Measurements from ENCODE around the gene BLVRA. TPM values are rescaled to one million over a fixed set of nuclear protein-coding genes. Genes with fewer than 3 reads are reported as not detected.

Gene BLVRA
- total RNA-seq, 3 donors from 2014 or later, result 56.9 to 80.6 (median 62.9) TPM

DNA sequence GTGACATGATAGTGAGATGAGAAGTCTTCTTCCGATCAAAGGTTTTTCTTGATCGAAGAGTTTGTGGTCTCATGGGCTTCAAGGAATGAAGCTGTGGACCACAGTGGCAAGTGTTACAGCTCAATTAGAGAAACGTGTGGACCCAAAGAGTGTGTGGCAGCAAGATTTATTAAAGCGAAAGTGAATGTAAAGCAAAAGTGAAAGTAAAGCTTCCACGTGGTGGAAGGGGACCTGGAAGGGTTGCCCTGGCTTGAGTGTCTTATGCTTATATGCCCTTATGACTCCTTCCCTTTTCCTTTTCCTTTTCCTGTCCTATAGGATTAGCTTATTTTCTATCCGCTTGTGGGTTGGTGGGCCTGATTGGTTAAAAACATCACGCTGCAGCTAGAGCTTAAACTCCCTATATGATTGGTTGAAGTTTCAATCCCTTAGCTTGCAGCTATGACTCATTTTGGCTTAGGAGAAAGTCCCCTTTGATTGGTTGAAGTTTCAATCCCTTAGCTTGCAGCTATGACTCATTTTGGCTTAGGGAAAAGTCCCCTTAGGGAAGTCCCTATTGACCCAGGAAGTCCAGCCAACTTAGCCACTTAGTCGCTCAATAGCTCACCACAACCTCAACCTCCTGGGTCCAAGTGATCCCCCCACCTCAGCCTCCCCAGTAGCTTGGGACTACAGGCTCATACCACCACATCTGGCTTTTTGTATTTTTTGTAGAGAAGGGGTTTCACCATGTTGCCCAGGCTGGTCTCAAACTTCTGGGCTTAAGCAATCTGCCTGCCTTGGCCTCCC, 76.2 kb downstream of the BLVRA start:
- DNase-seq (ENCODE audit: low spot score in 2 of 2), result no peak
- no peak overlapping the region for H3K27ac ChIP-seq
- H3K36me3 ChIP-seq, result no peaks in the 10 kb centered on the region
- intact Hi-C loops (cut with DNase I; ENCODE audit: low total_unique reads), result no loop called here
- peak overlapping the region in 2 of 3 donors; percentile 22 to 52 for H3K4me3 ChIP-seq
- no peaks in the 10 kb centered on the region for H3K27me3 ChIP-seq
- peaks cover 9 to 10% of the 10 kb centered on the region in 2 donors for H3K9me3 ChIP-seq
- no peaks in the 10 kb centered on the region for H3K4me1 ChIP-seq
- no peak for TF ChIP-seq POLR2AphosphoS5 (IDR thresholded peaks at IDR 0.05)
- TF ChIP-seq, protein P1, sequence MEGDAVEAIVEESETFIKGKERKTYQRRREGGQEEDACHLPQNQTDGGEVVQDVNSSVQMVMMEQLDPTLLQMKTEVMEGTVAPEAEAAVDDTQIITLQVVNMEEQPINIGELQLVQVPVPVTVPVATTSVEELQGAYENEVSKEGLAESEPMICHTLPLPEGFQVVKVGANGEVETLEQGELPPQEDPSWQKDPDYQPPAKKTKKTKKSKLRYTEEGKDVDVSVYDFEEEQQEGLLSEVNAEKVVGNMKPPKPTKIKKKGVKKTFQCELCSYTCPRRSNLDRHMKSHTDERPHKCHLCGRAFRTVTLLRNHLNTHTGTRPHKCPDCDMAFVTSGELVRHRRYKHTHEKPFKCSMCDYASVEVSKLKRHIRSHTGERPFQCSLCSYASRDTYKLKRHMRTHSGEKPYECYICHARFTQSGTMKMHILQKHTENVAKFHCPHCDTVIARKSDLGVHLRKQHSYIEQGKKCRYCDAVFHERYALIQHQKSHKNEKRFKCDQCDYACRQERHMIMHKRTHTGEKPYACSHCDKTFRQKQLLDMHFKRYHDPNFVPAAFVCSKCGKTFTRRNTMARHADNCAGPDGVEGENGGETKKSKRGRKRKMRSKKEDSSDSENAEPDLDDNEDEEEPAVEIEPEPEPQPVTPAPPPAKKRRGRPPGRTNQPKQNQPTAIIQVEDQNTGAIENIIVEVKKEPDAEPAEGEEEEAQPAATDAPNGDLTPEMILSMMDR (IDR thresholded peaks at IDR 0.05), result no peak
- no peak for TF ChIP-seq POLR2A (IDR thresholded peaks at IDR 0.05)

DNA sequence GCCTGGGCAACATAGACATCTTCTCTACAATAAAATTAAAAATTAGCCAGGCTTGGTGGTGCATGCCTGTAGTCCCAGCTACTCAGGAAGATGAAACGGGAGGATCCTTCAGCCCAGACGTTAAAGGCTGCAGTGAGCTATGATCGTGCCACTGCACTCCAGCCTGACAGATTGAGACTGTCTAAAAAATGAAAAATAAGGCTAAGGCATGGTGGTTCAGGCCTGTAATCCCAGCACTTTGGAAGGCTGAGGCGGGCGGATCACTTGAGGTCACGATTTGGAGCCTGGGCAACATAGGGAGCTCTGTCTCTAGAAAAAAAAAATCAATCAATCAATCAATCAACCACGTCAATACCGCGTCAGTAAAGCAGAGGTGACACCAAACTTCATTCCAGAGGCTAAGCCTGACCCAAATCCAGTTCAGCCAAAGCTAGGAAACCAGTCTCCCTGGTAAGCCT, 79.8 kb downstream of the BLVRA start:
- TF ChIP-seq, protein P1 (IDR thresholded peaks at IDR 0.05), result no peak
- TF ChIP-seq POLR2AphosphoS5 (IDR thresholded peaks at IDR 0.05) (no peak), POLR2A (IDR thresholded peaks at IDR 0.05) (no peak)
- H3K27ac ChIP-seq, result peak overlapping the region in 1 of 2 donors; percentile 23

DNA sequence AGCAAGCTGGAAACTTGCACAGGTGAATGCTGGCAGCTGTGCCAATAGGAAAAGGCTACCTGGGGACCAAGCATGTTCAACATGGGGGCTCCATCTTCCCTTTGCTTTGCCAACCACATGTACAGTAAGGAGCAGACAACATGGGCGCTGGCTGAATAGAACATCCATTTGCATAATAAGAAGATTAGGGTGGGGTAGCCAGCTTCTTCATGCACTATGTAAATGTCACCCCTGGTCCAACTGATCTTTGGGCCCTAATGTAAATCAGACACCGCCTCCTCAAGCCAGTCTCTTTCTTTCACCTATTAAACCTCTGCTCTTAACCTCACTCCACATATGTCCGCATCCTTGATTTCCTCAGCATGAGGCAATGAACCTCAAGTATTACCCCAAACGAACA, 84.8 kb downstream of the BLVRA start:
- no peak overlapping the region for H3K4me3 ChIP-seq
- H3K4me1 ChIP-seq, result no peaks in the 10 kb centered on the region
- H3K27ac ChIP-seq, result no peak overlapping the region
- DNase-seq (ENCODE audit: low spot score in 2 of 2), result no peak
- TF ChIP-seq, protein P1 (IDR thresholded peaks at IDR 0.05), result no peak
- TF ChIP-seq POLR2AphosphoS5 (IDR thresholded peaks at IDR 0.05) (no peak), POLR2A (IDR thresholded peaks at IDR 0.05) (no peak)
- H3K27me3 ChIP-seq, result no peaks in the 10 kb centered on the region
- no peaks in the 10 kb centered on the region for H3K36me3 ChIP-seq
- intact Hi-C loops (cut with DNase I; ENCODE audit: low total_unique reads), result loop anchor here (2.0 kb wide), 1 partner anchor 24 kb away; no protein-coding TSS in a partner anchor
- no peaks in the 10 kb centered on the region for H3K9me3 ChIP-seq

More for the DNA sequence above, 79.8 kb downstream of the BLVRA start:
- Histone ChIP-seq H3K4me1 (no peaks in the 10 kb centered on the region), H3K27me3 (no peaks in the 10 kb centered on the region), H3K36me3 (no peaks in the 10 kb centered on the region), H3K4me3 (peak overlapping the region in 1 of 3 donors; percentile 50), H3K9me3 (no peaks in the 10 kb centered on the region)
- intact Hi-C loops (cut with DNase I; ENCODE audit: low total_unique reads), result no loop called here
- DNase-seq (ENCODE audit: low spot score in 2 of 2), result no peak

DNA sequence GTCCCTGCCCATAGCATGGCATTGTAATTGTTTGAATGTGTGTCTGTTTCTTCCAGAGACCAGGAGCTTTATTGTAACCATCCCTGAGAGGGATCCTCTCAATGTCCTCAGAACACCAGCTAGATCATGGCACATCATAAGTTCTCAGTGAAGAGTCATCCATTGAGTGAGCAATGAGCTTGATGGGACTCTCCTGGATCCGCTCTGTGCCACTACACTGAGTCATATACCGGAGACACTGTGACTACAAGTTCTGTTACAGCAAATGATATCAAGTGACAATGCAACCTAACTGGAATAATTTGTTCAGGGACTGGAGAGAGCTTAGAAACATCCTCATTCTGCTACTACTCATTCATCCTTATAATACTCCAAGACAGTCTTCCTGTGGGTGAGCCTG, 85.8 kb downstream of the BLVRA start:
- no peak for TF ChIP-seq POLR2AphosphoS5 (IDR thresholded peaks at IDR 0.05)
- DNase-seq (ENCODE audit: low spot score in 2 of 2), result no peak
- Histone ChIP-seq H3K9me3 (no peaks in the 10 kb centered on the region), H3K4me1 (no peaks in the 10 kb centered on the region), H3K27me3 (no peaks in the 10 kb centered on the region), H3K36me3 (no peaks in the 10 kb centered on the region), H3K27ac (no peak overlapping the region), H3K4me3 (no peak overlapping the region)
- intact Hi-C loops (cut with DNase I; ENCODE audit: low total_unique reads), result no loop called here

DNA sequence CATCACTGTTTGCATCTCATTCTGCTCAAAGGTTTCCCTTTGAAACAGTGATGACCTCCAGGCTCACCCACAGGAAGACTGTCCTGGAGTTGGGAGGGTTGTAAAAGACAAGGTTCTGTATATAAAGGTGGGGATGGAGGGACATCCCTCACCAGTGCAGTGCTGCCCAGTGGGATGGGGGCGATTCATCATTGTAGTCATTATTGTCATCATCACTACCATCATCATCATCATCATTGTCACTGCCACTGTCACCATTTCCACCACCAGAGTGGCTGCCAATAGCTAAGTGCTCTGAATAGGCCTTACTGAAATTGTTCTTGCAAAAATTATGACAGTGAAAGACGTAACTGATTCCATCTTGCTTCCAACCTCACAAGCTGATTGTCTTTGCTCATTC, 86.2 kb downstream of the BLVRA start:
- no peak for DNase-seq (ENCODE audit: low spot score in 2 of 2)
- Histone ChIP-seq H3K4me1 (no peaks in the 10 kb centered on the region), H3K27me3 (no peaks in the 10 kb centered on the region), H3K27ac (no peak overlapping the region), H3K4me3 (no peak overlapping the region), H3K9me3 (no peaks in the 10 kb centered on the region), H3K36me3 (no peaks in the 10 kb centered on the region)
- TF ChIP-seq, protein P1 (IDR thresholded peaks at IDR 0.05), result no peak
- TF ChIP-seq POLR2AphosphoS5 (IDR thresholded peaks at IDR 0.05) (no peak), POLR2A (IDR thresholded peaks at IDR 0.05) (no peak)
- intact Hi-C loops (cut with DNase I; ENCODE audit: low total_unique reads), result no loop called here
